Neural progenitor cell (in vitro differentiated cells): ENCODE results near the gene GMPPA.

Experiments
- CTCF ChIP-seq: fragments of 200-600 bp; sonication (generic); IDR thresholded peaks from 2 replicates; pipeline ENCODE4 v1.5.1; 2017; ENCODE audit warnings: antibody characterized with exemption, mild to moderate bottlenecking
- EZH2 ChIP-seq: fragments of 200-600 bp; sonication (generic); IDR thresholded peaks from 2 replicates; pipeline ENCODE4 v1.6.1; 2017; ENCODE audit warnings: antibody characterized with exemption, mild to moderate bottlenecking, moderate library complexity
- EZH2phosphoT487 ChIP-seq: fragments of 200-600 bp; sonication (generic); IDR thresholded peaks from 2 replicates; pipeline ENCODE4 v1.6.1; 2017; ENCODE audit warnings: antibody characterized with exemption

- TF ChIP-seq CTCF (no peak), EZH2 (no peak), EZH2phosphoT487 (no peak)
Observed at GRCh38 chr2:219539926-219540678, 41.4 kb downstream of the GMPPA start.
